Adrenal gland (tissue), 5 donors: ENCODE data around the gene LRRK1.

Experiments used
- POLR2A ChIP-seq, 2 donors: fragments of 450-650 bp; IDR thresholded peaks; one replicate each; pipeline ENCODE4 v1.6.1; 2017; ENCODE audit warnings: antibody characterized with exemption in 2 of 2, mild to moderate bottlenecking in 2 of 2, moderate library complexity in 1 of 2
- TF ChIP-seq, protein P1 (sequence below), 6 experiments: fragments of 450-650 bp in 4 of 6; fragments of 200-600 bp in 2 of 6; sonication (generic) in 1 of 6; IDR thresholded peaks; 1 replicate in 5 of 6; 2 replicates in 1 of 6; pipeline versions ENCODE4 v1.5.1 to v1.8.0; 2016 to 2021; ENCODE audit warnings: antibody characterized with exemption in 6 of 6, mild to moderate bottlenecking in 2 of 6, moderate library complexity in 1 of 6
- donor health status: DM: no; HTN: no; CAD: no.

DNA sequence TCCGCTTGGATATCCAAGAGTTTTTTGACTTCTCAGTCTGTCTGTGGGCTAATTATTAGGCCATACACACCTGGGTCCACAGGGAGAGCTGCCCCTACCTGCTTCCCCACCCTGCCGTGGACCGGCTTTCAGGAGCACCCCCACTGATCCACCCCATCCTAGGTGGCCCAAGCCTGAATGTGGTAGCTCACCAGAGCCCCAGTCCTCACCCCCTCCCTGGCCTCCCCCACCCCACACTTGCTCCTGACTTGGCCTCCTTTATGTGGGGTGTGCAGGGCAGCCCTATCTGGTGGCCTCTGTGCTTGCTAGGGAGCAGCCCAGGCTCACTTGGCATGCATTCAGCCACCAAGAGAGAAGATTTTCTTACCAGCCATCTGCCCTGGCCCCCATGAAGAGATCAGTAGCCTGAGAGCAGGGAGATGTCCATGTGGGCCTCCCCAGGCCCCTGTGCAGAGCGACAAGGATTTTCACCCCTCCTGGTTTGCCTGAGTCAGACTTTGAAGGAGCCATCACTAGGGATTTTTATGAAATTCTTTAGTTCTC is 11.2 kb downstream of the LRRK1 start:
- TF ChIP-seq, protein P1, sequence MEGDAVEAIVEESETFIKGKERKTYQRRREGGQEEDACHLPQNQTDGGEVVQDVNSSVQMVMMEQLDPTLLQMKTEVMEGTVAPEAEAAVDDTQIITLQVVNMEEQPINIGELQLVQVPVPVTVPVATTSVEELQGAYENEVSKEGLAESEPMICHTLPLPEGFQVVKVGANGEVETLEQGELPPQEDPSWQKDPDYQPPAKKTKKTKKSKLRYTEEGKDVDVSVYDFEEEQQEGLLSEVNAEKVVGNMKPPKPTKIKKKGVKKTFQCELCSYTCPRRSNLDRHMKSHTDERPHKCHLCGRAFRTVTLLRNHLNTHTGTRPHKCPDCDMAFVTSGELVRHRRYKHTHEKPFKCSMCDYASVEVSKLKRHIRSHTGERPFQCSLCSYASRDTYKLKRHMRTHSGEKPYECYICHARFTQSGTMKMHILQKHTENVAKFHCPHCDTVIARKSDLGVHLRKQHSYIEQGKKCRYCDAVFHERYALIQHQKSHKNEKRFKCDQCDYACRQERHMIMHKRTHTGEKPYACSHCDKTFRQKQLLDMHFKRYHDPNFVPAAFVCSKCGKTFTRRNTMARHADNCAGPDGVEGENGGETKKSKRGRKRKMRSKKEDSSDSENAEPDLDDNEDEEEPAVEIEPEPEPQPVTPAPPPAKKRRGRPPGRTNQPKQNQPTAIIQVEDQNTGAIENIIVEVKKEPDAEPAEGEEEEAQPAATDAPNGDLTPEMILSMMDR (IDR thresholded peaks at IDR 0.05), result no peak
- TF ChIP-seq POLR2A (IDR thresholded peaks at IDR 0.05), result no peak
